ENCODE measurements around the gene EEPD1.

GRCh38 chr7:36137754-36138153 is 15.3 kb upstream of the EEPD1 start:
- TF ChIP-seq CTCF (IDR thresholded peaks at IDR 0.05) (no peak), USF2 (IDR thresholded peaks at IDR 0.05; ENCODE audit: borderline replicate concordance, low read depth, low read length) (no peak), GABPA (IDR thresholded peaks at IDR 0.05; ENCODE audit: low read depth) (no peak), MAX (IDR thresholded peaks at IDR 0.05; ENCODE audit: low read depth) (no peak), TCF12 (IDR thresholded peaks at IDR 0.05) (no peak)

Data from SK-N-SH (cell line).